Measurements from ENCODE around the gene DNASE1L2. TPM values are rescaled to one million over a fixed set of nuclear protein-coding genes. Genes with fewer than 3 reads are reported as not detected.

Gene DNASE1L2
- total RNA-seq, 1 donor from 2014 or later = 2.8 TPM

DNA sequence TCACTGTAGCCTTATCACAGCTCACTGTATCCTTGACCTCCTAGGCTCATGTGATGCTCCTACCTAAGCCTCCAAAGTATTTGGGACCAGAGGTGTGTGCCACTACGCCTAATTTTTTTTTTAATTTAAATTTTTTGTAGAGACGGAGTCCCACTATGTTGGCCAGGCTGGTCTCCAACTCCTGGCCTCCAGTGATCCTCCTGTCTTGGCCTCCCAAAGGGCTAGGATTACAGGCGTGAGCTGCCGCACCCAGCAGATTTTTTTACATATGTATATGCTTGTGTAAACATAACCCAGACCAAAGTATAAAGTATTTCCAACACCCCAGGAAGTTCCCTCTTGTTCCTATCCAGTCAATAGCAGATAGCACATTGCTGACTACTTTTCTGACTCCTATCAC lies 19.9 kb upstream of the DNASE1L2 start:
- intact Hi-C loops (cut with micrococcal nuclease) = no loop called here

DNA sequence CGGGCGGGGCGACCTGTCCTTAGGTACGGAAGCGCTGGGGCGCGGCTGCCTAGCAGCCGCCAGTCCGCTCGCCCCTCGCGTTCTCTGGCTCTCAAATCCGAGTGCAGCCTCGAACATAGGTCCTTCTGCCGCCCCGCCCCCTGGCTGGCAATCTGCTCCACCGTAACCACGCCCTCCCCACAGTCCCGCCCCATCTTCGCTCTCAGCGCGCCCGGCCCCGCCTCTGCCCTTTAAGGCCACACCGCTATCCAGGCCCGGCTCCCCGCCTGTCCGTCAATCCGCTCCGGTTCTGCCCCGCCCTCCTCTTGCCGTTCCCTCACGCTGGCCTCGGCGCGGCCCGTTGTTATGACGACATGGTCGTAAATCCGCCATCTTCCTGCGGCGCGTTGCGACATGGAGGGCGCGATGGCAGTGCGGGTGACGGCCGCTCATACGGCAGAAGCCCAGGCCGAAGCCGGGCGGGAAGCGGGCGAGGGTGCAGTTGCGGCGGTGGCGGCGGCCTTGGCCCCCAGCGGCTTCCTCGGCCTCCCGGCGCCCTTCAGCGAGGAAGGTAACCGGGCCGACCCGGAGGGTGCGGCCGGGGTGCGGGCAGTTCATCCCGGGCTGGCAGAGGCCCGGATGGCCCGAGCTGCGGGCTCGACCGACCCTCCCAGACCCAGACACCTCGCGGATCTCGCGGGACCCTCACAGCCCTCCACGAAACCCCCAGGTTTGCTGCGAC lies 12.9 kb upstream of the DNASE1L2 start, which contains the start of gene E4F1:
Gene E4F1, plus strand, starts transcription at position 371 of the 721 bp plus-strand sequence. Its CDS starts 23 bp downstream, at position 394.
- intact Hi-C loops (cut with micrococcal nuclease) = loop anchor here (1.0 to 2.0 kb wide), 3 partner anchors 8 to 206 kb away; partner anchors contain the start of genes CCNF and ECI1

DNA sequence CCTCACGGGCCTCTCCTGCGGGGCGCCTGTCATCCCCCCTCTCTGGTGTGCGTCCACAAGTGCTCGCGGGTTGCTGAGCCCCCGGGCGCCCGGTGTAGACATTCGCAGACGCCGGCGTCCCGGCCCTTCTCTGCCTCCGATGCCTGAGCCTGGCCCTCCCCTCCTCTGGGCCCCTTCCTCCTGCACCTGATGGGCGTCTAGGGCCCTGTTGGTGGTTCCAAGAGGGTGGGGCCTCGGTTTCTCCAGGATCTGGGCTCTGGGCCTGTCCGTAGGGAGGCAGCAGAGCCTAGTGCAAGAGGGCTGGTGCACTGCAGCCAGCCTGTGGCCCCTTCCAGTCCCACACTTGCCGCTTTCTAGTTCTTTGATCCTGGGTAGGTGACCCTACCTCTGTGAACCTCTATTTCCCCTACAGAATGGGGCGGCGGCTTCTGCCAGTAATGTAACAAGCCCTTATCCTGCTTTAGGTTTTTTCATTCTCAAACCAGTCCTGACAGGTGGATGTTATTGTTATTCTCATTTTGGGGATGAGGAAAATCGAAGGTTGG lies 12.2 kb upstream of the DNASE1L2 start:
- intact Hi-C loops (cut with micrococcal nuclease) = loop anchor here (1.0 to 2.0 kb wide), 3 partner anchors 9 to 205 kb away; partner anchors contain the start of genes CCNF and ECI1

DNA sequence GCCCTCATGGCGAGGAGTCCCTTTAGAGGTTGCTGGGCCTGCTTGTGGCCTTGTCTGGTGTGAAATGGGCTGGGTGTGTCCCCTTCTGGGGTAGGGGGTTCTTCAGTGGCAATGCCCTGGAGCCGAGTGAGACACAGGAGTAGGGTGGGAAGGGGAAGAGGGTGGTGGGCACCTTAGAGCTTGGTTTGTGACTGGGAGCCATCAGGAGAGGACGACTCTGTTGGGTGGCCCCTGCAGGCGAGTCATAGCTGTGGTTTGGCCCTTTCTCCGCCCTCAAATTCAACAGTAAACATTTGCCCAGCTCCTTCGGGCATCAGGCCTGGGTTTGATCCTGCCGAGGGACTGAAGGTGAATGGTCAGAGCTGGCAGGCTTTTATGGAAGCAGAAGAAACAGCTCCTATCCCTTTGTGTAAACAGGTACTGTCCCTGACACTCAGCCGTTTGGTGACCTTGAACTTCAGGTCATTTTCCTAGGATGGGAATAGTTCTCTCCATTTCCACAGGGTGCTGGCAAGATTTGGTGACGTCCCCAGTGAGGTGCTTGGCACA lies 9.9 kb upstream of the DNASE1L2 start:
- intact Hi-C loops (cut with micrococcal nuclease) = no loop called here

DNA sequence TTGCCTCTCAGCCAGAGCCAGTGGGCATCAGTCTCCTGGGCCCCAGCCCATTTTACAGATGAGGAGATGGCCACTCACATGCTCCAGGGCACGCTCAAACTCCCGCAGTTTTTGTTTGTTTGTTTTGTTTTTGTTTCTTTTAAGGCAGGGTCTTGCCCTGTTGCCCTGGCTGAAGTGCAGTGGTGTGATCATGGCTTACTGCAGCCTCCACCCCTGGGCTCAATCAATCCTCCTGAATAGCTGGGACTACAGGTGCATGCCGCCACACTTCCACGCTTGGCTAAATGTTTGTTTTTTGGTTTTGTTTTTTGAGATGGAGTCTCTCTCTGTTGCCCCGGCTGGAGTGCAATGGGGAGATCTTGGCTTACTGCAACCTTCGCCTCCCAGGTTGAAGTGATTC lies 9.3 kb upstream of the DNASE1L2 start:
- intact Hi-C loops (cut with micrococcal nuclease) = no loop called here

DNA sequence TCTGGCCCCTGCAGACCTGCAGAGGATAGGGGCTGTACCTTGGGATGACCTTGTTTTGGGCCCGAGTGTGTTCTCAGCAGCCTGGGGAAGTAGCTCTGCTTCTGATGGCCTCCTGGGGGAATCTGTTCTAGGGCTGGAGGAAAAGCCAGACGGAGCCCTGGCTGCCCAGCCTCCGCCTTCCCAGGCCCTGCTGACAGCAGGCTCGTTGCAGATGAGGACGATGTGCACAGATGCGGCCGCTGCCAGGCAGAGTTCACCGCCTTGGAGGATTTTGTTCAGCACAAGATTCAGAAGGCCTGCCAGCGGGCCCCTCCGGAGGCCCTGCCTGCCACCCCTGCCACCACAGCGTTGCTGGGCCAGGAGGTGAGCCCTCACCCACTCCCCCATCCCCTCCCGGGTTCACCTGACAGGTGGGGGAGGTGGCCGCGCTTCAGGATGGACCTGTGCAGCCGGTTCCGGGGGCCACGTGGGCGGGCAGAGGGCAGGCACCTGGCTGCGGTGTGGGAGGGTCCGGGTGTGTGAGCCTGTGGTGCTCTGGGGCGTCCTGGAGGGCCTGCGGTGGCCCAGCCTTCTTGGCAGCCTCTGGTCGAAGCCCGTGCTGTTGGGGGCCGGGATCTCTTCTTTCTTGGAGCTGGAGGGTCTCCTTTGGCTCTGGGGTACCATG lies 8.0 kb upstream of the DNASE1L2 start:
- intact Hi-C loops (cut with micrococcal nuclease) = no loop called here

DNA sequence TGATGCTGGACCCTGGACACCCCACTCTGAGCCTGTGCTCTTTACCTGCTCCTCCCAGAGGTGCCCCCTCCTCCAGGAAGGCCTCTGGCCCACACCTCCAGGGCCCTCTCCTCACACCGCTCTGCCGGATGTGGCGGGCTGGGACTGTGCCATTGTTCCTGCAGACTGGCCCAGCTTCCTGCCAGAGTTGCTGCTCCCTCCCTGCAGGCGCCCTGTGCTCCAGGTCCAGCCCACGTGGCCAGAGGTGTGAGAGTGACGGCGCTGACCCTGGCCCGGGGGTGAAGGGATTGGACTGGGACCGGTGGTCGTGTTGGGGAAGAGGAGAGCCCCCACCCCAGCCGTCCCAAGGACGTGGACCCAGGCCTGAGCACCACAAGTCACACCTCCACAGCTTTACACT lies 7.2 kb upstream of the DNASE1L2 start:
- intact Hi-C loops (cut with micrococcal nuclease) = no loop called here

DNA sequence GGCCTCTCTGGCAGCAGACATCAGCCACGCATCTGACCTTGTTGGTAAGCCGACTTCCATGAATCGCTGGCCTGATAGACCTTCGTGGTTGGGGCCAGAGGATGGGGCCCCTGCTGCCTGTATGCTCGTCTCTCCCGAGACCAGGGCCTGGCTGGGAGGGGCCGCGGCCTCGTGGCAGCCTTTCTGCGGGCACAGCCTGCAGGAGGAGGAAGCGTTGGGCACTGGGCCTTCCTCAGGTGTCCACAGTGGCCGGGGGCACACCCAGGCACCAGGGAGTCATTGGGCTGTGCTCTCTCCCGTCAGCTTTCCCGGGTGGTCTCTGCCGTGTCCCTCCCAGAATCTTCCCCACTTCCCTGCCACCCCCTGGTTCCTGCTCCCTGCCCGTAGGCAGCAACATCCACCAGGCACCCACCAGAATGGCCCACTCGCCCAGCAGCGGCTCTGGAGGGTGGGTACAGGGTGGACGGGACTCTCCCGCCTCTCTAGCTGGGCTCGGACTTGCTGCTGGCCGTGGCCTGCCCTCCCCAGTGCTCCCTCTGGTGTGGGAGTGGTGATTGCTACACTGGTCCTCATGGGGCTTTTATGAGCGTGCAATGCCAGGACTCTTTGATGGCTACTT lies 6.5 kb upstream of the DNASE1L2 start:
- intact Hi-C loops (cut with micrococcal nuclease) = no loop called here

DNA sequence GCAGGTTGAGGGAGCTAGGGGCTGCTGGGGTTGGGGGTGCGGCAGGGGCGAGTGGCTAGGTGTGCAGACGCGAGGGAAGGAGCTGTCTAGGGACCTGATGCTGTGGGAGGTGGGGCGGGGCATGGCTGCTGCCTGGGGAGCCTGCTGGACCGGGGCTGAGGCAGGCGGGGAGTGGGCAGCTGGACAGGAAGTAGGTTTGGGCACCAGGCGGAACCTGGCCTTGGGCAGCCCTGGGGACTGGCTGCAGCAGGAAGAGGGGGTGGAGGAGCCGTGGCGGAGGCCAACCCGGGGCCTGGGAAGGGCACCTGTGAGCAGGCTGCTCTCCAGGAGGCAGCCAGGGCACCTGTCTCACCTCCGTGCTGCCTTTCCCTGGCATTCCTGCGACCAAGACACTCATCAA lies 5.9 kb upstream of the DNASE1L2 start:
- intact Hi-C loops (cut with micrococcal nuclease) = no loop called here

DNA sequence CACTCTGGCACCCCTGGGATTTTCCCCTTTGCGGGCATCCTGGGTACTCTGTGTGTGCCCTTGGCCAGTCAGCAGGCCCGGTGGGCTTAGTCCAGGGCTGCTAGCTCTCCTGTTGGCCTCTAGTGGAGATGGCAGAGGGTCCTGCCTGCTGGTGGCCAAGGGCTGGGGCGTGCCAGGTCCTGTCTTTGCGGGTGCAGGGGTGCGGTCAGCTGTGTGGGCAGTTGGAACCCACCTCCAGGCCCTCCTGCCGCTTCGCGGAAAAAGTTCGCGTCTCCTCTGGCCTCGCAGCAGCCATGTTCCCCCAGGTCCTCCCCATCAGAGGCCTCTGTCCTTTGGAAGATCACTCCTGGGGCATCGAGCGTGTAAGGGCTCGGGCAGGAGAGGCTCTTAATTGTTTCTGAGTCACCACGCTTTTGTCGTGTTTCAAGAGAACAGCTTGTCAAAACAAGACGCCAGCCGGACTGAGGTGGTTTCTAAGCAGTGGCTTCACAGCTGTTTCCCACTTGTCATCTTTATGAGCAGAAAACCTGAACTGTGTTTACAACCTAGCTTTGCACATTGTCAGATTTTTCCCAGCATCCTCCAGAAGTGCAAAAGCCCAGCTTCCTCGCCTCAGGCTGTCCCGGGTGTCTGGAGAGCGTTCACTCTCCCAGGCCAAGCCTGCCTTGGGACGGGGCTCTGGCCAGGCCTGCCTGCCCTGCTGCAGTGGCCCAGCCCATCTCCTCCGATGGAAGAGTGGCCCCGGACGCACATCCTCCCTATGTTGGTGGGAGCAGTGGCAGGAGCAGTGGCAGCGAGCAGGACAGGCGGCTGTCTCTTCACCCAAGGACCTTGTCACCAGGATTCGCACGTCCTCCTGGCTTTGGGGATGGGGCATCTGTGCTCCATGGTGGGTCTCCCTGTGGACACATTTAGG lies 5.0 kb upstream of the DNASE1L2 start:
- intact Hi-C loops (cut with micrococcal nuclease) = no loop called here

DNA sequence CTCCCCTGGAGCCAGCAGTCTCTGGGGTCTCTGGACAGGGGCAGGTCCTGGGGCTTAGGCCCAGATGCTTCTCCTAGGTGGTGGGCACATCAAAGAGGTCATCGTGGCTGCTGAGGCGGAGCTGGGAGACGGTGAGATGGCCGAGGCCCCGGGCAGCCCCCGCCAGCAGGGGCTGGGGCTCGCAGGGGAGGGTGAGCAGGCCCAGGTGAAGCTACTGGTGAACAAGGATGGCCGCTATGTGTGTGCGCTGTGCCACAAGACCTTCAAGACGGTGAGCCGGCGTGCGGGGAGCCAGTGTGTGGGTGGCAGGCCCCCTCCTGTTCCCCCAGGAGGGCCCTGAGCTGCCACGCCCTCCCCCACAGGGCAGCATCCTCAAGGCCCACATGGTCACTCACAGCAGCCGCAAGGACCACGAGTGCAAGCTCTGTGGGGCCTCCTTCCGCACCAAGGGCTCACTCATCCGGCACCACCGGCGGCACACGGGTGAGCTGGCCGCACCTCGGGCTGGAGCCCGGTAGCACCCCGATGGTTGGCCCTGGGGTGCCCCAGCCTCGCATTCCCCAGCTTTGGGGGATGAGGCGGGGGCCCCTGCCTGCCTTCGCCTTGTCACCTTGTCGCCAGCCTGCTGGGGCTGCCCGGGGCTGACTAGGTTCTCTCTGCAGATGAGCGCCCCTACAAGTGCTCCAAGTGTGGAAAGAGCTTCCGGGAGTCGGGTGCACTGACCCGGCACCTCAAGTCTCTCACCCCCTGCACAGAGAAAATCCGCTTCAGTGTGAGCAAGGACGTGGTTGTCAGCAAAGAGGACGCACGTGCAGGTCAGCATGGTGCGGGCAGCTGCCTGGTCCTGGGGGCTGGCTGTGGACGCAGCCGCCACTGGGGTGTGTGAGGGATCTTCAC lies 3.9 kb upstream of the DNASE1L2 start:
- intact Hi-C loops (cut with micrococcal nuclease) = no loop called here

DNA sequence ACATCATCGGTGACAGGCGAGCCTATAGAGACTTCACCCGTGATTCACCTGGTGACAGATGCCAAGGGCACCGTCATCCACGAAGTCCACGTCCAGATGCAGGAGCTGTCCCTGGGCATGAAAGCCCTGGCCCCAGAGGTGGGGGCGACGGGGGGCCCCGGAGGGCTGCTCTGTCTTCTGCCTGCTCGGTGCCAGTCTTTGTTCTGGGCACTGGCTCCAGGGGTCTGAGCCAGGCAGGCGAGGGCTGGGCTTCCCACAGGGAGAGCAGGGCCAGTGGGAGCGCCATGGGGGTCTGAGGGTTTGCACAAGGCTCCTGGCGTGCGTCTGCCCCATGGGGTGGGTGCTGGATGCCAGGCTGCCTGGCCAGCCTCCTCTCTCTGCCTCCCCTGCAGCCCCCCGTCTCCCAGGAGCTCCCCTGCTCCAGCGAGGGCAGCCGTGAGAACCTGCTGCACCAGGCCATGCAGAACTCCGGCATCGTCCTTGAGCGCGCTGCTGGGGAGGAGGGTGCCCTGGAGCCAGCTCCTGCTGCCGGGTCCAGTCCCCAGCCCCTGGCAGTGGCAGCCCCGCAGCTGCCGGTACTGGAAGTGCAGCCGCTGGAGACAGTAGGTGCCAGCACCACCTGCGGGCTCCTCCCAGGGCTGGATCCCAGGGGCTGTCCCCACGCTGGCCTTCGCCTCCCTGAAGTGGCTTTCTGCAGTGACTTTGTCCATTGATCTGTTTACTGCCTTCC lies 3.0 kb upstream of the DNASE1L2 start:
- intact Hi-C loops (cut with micrococcal nuclease) = no loop called here

DNA sequence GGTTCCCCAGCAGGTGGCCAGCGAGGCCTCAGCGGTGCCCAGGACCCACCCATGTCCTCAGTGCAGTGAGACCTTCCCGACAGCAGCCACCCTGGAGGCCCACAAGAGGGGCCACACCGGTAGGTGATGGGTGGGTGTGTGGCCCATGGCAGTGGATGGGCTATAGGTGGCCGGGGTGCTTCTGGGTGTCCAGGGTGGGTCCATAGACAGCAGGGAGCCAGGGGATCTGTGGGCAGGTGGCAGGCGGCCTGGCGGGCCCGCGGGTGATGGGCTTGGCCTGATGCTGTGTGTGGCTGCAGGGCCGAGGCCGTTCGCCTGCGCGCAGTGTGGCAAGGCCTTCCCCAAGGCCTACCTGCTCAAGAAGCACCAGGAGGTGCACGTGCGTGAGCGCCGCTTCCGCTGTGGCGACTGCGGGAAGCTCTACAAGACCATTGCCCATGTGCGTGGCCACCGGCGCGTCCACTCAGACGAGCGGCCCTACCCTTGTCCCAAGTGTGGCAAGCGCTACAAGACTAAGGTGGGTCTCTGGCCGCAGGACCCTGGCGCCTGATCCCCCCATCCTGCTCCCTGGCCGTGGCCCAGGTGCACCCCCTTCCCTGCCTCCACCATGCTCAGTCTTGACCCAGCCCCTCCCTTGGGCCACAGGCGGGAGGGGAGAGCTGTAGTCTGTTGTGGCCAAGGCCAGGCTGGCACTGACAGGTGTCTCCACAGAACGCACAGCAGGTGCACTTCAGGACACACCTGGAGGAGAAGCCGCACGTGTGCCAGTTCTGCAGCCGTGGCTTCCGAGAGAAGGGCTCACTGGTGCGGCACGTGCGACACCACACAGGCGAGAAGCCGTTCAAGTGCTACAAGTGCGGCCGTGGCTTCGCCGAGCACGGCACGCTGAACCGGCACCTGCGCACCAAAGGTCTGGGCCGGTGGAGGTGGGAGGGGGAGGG lies 2.1 kb upstream of the DNASE1L2 start:
- intact Hi-C loops (cut with micrococcal nuclease) = no loop called here

DNA sequence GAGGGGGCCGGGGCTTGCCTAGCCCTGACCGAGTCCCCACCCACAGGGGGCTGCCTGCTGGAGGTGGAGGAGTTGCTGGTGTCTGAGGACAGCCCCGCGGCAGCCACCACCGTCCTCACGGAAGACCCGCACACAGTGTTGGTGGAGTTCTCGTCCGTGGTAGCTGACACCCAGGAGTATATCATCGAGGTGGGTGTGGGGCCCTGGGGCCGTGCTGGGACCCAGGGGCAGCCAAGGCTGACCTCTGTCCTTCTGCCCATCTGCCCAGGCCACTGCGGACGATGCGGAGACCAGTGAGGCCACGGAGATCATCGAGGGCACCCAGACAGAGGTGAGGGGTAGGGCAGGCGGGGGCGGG lies 1.5 kb upstream of the DNASE1L2 start:
- intact Hi-C loops (cut with micrococcal nuclease) = no loop called here

DNA sequence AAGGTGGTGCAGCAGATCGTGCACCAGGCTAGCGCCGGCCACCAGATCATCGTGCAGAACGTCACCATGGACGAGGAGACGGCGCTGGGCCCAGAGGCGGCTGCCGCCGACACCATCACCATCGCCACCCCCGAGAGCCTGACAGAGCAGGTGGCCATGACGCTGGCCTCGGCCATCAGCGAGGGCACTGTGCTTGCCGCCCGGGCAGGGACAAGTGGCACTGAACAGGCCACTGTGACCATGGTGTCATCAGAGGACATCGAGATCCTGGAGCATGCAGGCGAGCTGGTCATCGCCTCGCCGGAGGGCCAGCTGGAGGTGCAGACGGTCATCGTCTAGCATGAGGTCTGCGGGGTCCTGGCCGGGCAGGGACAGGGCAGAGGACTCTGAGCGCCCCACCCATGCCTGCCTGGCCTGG lies 1.0 kb upstream of the DNASE1L2 start:
- intact Hi-C loops (cut with micrococcal nuclease) = no loop called here

DNA sequence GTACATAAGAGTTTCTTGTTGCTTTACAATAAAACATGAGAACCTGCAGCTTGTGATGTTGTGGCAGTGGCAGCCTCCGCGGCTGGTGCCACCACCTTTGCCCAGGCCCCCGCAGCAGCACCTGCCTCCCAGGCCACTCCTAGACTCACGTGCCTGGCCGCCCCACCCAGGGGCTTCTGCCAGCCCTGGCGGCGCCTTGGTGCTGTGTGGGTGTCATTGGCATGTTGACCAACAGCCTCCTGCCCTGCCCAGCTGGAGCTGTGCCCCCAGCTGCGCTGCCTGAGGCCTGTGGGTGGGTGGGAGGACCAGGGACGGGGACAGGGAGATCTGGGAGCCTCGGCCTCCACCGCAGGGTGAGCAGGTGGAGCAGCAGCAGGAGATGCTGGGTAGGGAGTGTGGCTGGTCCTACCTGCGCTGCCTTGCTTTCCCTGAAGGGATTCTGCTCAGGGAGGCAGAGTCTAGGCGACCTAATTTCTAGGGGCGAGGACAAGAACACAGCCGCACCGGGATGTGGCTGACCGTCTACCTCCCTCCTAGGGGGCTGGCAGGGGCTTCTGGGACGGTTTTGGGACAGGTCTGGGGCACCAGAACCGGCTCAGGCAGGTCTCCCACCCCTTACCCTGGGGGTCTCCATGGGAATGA lies 428 bp upstream of the DNASE1L2 start:
- intact Hi-C loops (cut with micrococcal nuclease) = no loop called here

DNA sequence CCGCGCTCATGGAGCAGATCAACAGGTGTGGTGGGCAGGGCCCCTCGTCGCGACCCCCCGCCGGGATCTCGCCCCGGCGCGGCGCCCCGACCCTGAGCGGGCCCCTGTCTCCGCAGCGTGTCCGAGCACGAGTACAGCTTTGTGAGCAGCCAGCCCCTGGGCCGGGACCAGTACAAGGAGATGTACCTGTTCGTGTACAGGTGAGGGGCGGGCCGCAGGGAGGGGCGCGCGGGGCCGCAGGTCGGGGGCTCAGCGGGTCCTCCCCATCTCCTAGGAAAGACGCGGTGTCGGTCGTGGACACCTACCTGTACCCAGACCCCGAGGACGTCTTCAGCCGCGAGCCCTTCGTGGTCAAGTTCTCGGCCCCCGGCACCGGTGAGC lies 848 bp downstream of the DNASE1L2 start:
- intact Hi-C loops (cut with micrococcal nuclease) = no loop called here
